HG03280 (cell line): Measurements from ENCODE around the gene PHF5A.
"Not testable (repeated sequence)": the region's sequence is repeated elsewhere in the genome, so short reads cannot be mapped to it uniquely, and the experiment has no call there.

Experiments used
- ATAC-seq: cut with Tn5 transposase; IDR thresholded peaks from one replicate; pipeline ENCODE4 v1.9.1; 2021; ENCODE audit warnings: mild to moderate bottlenecking, moderate library complexity; ENCODE audit not compliant: unreplicated experiment

PHF5A gene

DNA sequence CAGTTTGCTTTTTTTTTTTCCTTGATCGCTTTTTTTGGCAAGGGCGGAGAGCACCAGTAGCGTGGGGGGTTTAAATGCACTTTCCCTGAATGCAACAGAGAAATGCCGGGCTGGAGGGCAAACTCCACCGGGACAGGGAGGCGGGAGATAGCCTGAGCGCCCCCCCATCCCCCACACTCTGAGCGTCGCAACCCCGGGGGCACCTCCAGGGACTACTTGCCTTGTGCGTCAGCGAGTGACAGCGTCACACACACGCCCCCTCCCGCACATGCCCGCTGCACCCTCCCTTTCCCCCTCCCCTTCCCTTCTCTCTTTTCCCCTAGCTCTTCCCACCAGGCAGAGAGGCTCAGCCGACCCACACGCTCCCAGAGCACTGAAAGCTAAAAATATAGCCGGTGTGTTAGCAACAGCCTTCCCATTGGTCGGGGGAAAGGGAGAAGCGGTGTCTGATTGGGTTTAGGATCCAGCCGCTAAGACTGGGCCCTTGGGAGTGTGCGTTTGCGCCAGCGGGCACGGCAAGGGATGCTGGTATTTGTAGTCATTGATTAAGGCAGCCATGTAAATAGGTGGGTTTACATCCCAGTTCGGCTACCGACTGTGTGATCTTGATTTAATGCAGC is 20.2 kb downstream of the PHF5A start:
- ATAC-seq = peak; percentile 49

DNA sequence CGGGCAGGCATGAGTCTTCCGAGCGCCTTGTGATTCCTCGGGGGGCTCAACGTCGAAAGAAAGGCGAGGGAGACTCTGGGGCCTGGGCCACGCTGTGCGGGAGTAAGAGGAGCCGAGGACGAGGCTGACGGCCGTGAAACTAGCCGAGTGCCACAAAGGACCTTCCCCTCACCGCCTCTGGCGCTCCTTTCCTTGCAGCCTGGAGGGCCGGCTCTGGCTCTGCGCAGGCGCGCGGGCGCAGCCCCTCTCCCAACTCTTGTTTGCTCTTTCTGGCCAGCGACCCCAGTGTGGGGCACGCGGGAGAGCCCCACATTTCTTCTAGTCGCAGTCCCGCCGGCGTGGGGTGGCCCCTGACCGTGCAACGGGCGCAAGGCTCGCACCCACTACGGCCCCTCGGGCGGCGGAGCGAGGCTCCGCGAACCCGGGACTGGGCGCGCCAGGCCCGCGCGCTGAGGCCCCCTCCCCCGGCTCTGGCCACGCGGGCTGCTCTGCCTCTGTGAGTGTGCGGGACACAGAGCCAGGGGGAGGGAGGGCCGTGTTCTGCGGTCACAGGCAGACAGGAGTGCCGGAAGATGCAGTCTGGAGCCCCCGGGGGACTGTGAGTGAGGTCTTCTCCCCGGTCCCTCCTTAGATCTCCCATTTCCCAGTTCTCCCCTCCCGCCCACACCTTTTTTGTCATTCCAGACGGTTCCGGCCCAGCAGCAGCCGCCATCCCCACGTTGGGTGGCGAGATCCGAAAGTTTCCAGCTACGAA is 20.9 kb downstream of the PHF5A start:
- no peak for ATAC-seq

DNA sequence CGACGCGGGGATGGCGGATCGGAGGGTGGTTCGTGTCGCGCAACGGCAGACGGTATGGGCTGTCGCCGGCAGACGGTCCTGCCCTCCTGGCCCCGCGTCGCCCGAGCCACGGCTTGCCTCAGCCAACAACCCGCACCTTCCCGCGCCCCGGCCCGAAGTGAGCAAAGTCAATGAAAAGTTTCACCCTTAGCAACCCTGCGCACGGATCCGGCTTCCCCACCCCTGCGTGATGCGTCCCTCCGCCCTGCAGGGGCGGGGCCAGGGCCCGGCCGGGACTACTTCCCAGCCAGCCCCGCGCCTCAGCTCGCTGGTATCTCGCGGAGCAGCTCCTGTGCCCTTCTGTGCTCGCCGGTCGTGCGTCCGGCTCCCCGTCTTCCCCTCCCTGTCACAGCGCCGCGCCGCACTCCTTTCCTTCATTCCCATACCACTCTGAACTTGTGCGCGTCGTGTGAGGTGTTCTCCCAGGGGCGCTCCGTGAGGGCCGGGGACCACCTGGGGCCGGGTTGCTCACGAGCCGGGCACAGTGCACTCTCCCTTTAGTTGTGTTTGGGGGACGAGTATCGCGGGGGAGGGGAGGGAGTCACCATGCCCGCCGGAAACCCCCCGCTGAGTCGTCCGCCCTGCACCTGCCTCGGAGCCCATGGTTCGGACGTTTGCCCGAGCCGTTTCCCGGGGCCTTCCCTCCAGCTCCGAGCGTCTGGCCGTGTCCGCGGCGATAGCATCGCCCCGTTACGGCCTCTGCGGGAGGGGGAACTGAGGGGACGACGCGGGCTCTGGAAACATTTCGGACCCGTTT is 21.7 kb downstream of the PHF5A start, which contains the start of gene TOB2:
TSS of gene TOB2 (minus strand) at position 163 of the 796 bp plus-strand sequence. CDS start 9,456 bp downstream, outside the sequence.
- peak; percentile 49 for ATAC-seq

DNA sequence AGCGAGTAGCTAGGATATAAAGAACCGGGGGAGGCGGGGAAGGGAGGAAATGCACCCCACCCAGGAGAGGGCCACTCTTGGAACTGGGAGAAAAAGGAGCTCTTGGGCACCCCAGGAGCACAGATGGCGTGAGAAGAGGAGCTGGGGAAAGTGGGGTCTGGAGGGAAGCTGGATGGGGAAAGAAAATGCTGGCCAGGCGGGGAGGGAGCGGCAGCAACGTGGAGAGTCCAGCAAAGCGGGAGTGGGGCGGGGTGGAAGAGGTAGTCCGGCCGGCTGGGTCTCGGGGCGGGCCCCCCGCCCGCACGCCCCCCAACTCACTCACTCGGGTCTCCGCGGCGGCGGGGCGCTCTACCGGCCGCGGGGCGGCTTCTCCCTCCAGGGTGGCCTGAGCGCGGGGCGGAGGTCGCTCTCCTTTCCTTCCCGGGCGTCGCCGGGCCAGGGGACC is 22.4 kb downstream of the PHF5A start:
- ATAC-seq = no peak

DNA sequence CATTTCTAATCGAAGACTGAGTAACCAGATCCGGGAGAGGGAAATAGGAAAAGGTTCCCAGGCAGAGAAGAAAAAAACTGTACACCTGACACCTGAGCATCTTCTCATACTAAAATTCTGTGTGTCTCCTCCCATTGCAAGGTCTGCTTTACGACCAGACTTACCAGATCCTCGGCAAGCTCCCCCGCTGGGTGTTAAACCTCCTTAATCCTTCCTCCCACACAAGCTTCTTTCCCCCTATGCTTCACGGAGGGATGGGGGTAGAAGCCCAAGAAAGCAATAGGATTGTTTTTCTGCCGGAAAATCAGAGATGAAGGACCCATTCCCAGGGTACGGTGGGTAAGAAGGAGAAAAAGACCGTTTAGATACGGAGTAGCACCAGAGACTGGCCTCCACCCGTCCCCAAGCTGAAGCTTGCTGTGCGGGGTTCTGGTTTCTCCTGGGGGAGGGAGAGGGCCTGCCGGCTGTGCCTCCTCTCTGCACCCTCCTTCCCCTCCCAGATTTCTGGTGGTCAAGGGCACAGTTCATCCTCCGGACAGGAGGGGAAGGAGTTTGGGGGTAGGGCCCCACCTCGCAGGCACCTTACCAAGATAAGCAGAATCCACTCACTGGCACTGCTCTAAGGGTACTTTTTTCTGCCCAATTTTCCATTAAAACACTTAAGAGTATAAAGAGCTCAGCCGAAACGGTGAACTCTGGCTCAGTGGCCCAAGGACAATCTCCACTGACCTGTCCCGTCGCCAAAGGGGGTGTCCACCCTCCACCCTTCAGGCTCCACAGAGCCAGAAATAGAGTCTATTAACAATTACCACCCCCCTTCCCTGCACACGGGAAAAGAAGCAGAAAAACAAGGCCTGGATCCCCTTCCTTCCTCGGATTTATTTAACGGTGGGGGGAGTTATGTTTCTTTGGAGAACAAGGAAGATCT is 23.1 kb downstream of the PHF5A start:
- no peak for ATAC-seq

DNA sequence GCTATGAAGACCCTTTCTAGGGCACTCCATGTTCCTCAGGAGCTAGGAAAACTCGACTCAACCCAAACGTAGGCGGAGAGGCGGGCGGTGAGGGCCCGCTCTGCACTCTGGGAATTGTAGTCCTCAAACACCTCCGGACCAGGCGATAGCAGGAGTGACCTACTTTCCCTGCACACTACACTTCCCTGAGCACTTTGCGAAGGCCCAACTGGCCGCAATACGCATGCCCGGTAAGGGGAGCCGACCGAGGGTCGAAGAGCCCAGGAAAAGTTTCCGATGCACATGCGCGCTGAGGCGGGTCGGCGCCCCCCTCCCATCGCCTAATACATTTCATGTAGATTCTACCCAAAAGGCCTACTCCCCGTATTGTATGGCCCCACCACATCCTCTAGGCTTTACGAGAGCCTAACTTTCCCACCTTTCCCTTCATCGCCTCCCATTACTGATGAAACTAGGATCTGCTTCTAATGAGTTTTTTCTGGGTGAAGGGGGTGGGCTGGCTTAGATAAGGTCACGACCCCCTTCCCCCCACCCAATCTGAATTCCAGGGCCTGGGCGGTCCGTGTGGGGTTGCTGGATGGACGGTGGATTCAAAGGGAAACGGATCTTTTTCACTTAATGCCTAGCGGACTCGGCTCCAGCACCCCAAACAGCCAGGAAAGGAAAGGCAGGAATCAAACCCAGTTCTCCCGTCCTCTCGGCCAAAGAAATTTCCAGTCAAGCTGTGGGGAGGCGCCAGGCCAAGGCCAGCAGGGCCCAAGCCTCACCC is 23.9 kb downstream of the PHF5A start:
- ATAC-seq = peak; percentile 48

DNA sequence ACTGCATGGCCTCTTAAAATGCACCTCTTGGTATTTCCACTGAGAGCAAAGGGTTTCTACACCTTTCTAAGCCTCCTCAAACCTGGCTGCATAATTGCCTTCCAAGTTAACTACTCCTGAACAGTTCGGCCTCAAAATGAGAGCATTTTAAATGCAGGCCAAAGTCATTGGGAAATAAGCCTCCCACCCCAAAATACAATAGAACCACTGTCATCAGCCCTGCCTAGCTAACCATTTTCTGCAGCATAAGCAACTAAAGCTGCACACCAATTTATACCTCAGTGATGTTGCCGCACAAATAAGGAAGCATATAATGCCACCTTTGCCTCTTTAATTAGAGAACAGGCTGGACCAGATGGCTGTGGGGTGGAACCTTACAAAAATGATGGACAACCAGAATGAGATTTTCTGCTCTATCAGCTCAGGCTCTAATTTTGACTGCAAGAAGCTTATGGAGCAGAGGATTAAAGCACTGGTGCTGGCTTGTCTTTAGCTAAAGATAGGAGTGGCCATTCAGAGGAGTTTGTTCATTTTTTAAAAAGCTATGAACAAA is 26.2 kb downstream of the PHF5A start:
- ATAC-seq = no peak

DNA sequence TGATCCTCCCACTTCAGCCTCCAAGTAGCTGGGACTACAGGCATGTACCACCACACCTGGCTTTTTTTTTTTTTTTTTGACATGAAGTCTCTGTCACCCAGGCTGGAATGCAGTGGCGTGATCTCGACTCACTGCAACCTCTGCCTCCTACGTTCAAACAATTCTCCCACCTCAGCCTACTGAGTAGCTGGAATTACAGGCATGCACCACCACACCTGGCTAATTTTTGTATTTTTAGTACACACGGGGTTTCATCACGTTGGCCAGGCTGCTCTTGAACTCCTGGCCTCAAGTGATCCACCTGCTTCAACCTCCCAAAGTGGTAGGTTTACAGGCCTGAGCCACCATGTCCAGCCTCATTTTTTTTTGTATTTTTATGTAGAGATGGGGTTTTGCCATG is 28.0 kb downstream of the PHF5A start:
- ATAC-seq = not testable (repeated sequence)

DNA sequence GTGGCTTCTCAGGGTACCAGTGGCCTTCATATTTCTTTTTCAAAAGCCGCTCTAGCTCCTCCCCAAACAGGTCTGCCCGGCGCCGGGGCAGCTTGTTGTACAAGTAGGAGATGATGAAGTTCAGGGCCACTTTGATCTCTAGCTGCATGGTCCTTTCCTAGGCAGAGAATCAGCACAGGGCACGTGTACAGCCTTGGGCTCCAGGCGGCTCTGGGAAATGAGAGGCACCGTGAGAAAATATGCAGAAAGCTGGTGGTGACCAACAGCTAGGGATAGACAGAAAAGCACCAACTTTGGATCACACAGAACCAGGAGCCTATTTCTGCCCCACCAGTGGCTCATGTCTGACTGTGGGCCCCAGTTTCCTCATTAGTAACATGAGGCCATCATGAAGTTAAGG is 31.3 kb downstream of the PHF5A start:
- ATAC-seq = no peak

DNA sequence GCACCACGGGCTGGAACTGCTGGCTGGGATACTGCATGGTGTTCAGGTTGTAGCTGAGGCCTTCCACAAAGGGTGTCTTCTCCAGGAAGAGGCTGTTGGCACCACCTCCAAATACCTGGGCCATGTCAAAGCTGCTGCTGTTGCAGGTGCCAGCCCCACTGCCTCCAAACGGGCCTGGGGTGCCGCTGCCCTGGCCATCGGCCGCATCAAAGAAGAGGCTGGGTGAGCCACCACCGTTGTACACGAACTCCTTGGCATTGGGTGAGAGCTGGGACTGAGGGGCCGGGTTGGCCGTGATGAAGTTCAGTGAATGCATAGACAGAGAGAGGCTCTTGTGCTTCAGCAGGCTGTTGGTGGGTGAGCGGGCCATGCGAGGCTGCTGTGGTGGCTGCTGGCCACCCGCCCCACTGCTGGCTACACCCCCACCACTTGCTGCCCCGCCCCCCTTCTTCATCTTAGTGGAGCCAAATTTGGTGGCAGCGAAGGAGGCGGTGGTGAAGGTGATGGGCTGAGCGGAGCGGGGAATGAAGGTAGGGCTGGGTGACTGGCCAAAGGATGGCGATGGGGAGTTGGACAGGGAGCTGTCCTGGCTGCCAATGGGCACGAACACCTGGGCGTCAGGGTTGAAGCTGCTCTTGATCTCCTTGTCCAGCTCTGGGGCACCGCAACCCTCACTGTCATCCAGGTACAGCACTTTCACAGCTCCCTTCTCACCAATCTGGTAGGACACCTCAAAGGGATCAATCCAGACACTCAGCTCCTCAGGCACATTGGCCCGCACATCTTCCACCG is 32.0 kb downstream of the PHF5A start:
- no peak for ATAC-seq

DNA sequence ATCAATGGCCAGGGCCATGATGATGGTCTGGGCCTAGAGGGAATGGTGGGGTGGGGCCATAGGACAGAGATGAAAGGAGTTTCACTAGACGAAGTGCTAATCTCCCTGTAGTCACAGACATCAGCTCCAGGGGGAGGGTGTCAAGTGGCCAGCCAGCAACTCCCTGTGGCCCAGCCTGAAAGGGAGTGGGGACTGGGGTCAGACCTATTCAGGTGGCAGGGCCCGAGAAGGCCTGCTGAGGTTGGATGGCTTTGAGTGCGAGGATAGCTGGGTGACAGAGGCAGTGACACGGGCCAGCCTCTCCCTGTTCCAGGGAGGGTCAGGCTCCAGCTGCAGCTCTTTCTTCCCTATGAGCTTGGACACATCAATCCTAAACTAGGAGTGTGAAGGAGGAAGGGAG is 32.9 kb downstream of the PHF5A start:
- no peak for ATAC-seq

DNA sequence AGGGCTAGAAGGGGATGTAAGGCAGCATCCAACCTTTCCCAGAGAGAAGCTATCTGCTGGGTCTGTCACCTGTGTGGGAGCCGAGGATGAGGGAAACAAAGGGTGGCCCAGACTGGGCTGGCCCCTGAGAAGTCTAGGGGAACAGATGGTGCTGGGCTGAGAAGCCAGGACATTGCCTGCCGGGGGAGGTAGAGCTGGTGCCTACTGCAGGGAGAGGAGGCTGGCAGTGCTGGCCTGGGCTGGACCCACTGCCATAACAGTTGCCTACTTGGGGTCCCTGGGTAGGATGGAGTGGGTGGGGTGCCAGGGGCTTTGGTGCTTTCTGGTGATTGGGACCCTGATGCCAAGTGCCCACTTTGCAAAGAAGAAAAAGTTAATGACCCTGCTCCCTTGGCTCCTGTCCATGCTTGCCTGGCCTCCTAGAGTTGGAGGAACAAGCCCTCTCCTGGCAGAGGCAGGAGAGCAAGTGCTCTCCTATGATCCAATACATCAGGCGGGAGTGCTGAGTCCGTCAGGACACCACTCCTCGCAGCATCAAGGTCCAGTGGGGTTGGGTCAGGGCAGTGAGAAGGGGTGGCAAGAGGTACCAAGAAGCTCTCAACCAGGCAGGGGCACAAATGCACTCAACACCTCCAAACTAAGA is 34.0 kb downstream of the PHF5A start:
- ATAC-seq = not testable (repeated sequence)

DNA sequence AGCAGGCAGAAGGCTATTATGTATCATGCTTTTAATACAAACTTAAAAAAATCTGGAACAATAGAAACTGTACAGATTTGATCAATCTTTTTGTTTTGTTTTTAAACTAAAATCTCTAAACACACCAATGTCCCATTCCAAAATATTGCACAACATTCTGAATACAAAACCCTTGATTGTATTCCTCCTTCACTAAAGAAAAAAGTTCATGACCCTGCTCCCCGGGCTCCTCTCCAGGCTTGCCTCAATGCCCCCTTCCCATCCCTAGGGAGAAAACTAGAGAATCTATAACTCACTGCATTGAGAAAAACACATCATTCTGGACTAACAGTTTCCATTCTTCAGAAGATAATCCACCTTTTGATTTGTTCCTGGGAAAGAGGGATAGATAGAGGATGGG is 35.0 kb downstream of the PHF5A start:
- ATAC-seq = not testable (repeated sequence)

DNA sequence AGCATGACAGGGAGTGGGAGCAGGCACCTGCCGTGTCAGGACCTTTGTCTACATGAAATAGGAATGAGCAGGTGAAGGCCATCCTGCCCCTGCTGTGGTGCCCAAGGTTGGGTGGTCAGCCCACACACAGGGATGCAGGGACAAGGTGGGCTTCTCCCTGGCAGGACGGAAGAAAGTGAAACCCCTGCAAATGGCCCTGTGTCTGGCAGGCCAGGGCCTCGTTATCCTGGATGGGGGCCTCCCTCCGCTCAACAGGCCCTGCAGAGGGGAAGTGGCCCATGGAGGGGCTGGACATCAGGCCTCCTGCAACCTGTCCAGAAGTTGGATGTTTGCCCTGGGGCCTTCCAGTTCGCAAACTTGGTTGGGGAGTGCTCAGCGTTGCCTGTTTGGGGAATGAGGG is 36.8 kb downstream of the PHF5A start:
- no peak for ATAC-seq

DNA sequence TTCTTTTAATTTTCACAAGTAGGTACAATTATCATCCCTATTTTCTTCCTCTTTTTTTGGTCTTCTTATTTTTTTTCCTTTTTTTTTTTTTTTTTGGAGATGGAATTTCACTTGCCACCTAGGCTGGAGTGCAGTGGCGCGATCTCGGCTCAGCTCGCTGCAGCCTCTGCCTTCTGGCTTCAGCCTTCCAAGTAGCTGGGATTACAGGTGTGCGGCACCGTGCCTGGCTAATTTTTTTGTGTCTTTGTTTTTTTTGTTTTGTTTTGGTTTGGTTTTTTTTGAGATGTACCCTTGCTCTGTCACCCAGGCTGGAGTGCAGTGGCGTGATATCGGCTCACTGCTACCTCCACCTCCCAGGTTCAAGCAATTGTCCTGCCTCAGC is 38.5 kb downstream of the PHF5A start:
- ATAC-seq = no peak

DNA sequence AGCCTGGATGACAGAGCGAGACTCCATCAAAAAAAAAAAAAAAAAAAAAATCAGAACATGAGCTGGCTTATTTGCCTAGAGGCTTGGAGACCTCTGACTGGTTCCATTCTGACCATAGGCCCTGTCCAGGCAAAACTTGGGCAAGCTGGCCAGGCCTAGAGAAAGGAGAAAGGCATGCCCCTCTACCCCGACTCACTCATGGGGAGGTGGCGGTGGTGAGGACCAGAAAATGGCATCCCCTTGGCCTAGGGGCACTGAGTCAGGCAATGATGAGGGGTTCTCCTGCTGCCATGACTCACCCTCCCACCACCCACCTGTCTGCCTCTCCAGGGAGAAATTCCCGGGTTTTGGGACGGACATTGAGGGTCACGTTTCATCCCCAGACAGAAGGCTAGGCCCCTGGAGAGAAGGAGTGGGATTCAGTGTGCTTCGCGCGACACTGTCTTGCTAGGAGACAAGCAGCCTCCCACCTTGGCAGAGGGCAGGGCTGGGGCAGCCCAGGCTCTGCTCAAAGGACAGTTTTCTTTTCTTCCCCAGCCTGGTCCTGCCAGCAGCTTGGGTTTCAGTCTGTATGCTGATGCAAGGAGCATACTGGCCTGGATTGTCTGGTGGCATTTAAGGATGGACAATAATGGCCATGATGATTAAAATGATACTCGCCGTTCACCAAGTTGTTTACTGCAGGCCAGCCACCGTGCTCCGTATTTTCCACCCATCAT is 39.1 kb downstream of the PHF5A start:
- ATAC-seq = no peak

DNA sequence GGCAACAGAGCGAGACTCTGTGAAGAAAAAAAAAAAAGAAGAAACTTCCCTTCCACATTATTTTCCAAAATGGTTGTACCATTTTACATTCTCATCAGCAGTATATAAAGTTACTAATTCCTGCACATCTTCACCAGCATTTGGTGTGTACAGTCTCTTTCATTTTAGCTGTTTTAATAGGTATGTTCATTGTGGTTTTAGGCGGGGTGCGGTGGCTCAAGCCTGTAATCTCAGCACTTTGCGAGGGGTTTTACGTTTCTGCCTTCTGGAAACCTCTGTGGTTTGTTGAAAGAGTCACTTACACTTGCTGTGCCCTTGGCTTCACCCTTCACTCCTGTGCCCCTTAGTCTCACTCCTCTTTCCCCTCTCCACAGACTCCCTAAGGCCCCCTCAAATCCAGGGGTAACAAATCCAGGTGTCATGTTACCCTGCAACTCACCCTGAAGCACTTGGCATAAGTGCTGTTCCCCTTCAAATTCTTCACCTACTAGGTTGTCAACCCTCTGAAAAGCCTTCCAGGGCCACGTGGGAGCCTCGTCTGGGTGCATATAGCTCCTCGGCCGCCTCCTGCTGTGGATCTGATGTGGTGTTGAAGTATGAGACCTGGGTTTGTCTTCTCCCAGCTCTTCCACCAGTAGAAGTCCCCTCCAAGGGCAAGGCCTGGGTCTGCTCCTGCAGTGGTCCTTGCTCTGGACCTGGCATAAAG is 42.7 kb downstream of the PHF5A start:
- no peak for ATAC-seq
